AG09319 (cell line): ENCODE results near the gene PNKP.

Experiments used
- DNase-seq: peaks from one replicate; pipeline ENCODE4 v3.0.0-alpha.2; 2010; ENCODE audit warnings: low read depth; ENCODE audit errors: extremely low read depth
- TF ChIP-seq, protein P1 (sequence below): IDR thresholded peaks from 2 replicates; pipeline ENCODE4 v1.5.1; 2011; ENCODE audit warnings: low read depth, mild to moderate bottlenecking, inconsistent platforms, low read length, moderate library complexity

The PNKP gene

DNA sequence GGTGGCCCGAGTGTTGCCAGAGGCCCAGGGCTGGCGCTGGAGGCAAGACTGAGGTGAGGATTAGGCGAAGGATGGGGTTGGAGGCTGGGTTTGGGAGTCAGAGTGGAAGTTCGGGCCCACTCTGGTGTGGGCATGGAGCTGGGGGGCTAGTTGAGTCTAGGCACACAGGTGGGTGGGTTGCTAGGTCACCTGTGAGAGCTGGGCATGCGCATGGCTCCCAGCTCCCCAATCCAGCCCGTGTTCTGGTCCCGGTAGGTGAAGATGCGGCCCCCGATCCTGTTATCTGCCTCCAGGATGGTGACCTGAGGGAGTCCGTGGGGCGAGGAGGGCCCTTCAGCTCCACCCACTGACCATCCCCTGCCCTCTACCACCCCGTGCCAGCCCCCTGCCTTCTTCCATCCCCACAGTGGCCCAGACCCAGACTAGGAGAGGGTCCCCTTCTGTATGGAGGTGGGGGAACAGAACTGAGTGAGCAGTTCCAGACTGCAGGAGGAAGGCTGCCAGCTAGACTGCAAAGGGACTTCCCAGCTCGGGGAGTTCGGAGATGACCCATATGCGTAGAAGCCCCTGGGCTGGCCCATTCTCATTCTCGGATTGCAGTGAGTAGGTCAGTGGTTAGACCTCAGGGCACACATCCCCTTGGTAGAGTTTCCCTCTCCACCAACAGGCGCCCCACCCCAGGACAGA lies 27.6 kb upstream of the PNKP start:
- DNase-seq, result no peak
- TF ChIP-seq, protein P1, sequence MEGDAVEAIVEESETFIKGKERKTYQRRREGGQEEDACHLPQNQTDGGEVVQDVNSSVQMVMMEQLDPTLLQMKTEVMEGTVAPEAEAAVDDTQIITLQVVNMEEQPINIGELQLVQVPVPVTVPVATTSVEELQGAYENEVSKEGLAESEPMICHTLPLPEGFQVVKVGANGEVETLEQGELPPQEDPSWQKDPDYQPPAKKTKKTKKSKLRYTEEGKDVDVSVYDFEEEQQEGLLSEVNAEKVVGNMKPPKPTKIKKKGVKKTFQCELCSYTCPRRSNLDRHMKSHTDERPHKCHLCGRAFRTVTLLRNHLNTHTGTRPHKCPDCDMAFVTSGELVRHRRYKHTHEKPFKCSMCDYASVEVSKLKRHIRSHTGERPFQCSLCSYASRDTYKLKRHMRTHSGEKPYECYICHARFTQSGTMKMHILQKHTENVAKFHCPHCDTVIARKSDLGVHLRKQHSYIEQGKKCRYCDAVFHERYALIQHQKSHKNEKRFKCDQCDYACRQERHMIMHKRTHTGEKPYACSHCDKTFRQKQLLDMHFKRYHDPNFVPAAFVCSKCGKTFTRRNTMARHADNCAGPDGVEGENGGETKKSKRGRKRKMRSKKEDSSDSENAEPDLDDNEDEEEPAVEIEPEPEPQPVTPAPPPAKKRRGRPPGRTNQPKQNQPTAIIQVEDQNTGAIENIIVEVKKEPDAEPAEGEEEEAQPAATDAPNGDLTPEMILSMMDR, result no peak

DNA sequence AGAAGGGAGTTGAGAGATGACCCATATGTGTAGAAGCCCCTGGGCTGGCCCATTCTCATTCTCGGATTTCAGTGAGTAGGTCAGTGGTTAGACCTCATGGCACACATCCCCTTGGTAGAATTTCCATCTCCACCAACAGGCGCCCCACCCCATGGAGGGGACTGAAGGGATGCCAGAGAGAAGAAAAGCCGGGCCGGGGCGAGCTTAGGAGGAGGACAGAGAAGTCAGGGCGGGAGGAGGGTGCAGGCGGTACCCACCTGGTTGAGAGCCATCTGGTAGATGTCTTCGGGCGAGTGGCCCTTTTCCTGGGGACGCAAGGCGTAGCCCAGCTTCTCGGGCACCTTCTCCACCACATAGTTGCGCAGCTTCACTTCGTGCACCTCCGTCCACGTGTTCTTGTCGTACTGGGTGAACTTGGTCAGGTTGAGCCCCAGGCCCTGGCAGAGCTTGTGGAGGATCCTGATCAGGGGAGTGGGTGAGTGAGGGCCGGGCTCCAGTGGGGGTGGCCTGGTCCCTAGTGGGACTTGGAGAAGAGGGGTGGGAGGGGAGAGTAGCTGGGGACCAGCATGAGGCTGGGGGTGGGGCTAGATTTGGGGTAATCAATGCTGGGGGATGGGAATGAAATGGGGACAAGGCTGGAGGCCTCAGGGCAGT lies 26.8 kb upstream of the PNKP start:
- DNase-seq, result no peak
- TF ChIP-seq, protein P1, result no peak

DNA sequence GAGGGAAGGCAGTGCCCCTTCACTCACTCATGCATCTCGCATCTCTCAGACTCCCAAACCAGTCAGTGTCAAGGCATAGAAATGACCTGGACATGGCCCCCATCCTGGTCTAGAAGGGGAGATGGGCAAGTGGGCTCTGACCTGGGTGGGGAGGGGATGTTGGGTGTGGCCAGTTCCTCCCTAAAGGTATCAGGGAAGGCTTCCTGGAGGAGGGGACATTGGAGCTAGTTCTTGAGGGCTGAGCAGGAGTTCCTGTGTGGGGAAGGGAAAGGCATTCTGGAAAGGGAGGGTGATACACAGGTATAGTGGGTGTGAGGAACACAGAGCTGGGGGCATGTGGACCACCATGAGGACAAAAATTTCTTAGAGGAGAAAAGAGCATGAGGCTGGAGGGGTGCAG lies 25.3 kb upstream of the PNKP start:
- TF ChIP-seq, protein P1, result no peak
- DNase-seq, result no peak

DNA sequence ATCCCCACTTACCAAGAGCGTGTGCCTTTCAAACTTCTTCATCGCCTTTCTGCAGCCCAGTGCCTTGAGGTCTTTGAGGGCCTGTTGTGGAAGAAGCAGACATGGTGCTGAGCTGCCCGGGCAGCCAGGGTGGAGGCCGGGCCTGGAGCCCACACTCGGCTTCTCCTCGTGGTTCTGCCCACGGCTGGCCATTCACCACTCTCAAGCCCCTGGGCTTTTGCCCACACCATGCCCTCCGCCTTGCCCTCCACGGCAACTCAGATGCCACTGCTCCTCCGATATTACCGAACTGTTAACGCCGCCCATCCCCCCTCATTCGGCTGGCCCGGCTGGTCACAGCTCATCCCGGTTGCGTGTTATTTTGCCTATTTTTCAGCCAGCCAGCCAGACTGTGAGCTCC lies 24.0 kb upstream of the PNKP start:
- TF ChIP-seq, protein P1, result no peak
- no peak for DNase-seq

DNA sequence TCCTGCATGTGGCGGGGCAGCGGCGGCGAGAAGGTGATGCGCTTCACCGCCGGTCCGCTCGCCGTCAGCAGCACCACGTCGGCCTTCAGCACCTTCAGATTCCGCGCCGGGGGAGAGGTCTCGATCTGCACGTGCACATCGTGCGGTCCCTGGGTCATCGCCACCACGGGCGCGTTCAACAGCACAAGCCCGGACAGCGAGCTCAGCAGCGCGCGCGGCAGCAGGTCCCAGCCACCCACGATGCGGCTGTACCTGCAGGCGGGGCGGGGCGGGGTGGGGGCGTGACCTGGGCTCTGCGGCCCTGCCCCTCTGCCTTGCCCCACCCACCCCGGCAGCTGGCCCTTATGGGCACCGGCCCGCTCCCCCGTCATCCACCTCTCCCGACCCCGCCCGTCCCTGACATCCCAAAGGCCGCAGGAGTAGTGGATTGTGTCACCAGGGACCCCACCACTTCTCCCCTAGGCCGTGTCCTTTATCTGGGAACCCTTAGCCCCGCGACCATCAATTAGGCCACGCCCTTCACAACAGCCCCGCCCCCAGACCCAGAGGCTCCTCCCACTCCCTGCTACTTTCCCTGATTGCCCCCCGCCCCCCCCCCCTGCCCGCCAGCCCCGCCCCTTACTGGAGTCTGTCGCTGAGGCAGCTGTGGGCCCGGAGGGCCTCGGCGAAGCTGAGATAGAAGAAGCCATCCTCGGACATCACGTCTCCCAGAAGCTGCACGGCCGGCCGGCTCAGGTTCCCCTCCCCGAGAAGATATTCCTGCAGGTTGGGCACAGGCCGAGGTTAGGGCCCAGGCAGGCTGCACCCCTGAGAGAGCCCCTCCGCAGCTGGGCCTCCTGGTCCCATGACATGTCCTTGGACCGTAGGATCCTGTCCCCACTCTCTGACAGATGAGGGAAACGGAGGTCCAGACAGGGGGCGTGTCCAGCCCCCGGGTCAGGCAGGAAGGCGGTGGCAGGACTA lies 23.3 kb upstream of the PNKP start:
- no peak for DNase-seq
- TF ChIP-seq, protein P1, result no peak

DNA sequence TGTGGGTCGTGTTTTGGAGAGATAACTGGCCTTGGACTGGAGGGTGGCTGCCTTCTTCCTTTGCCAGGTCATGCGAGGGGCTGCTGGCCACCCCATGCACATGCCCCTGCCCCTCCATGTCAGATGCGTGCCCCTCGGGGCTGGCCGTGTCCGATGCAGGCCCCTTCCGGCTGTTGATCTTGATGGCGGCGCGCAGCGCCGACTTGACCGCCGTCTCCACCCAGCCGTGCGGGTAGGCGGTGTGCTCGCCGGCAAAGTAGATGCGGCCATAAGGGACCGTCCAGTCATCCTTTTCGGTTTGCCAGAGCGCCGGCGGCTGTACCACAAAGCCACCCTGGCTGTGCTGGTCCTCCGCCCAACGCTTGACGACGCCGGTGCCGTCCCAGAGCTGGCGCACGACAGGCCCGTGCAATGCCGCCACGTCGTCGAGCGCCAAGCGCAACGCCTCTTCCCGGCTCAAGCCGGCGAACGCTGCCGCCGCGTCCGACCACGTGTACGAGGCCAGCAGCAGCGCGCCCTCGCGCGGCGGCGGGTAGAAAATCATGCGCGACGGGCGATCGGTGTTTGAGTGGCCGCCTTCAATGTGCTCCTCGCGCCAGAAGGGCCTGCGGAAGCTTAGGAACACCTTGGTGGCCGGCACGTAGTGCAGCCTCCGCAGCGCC lies 22.4 kb upstream of the PNKP start:
- DNase-seq, result no peak
- TF ChIP-seq, protein P1, result peak; percentile 64
